IMR-90 (cell line): Measurements from ENCODE around the gene AKAP12. TPM values are rescaled to one million over a fixed set of nuclear protein-coding genes. Genes with fewer than 3 reads are reported as not detected.

Experiments
- ATAC-seq: fragments of 200-7000 bp; cut with Tn5 transposase; 2 replicates; pipeline ENCODE4 v1.9.1; 2020; ENCODE audit warnings: low read depth, mild to moderate bottlenecking, moderate library complexity
- BruUV-seq: library from RNA; stranded (reverse); fragments of 400-500 nt; replicated peaks from 2 replicates; lab custom pipeline; 2021; lab: Mats Ljungman, UMichigan
- CTCF ChIA-PET: fragments of 300-600 bp; formaldehyde crosslinking; extraction: SDS; loops from one replicate; lab custom pipeline; 2021; ENCODE audit warnings: antibody characterized with exemption; lab: Yijun Ruan, JAX
- POLR2A ChIA-PET: fragments of 300-600 bp; sonication (Branson Sonifier 250); formaldehyde crosslinking; loops from one replicate; lab custom pipeline; 2022; ENCODE audit warnings: antibody characterized with exemption; ENCODE audit not compliant: unreplicated experiment; lab: Charles Lee
- DNase-seq: peaks from one replicate; pipeline ENCODE4 v3.0.0; 2013
- H2AFZ ChIP-seq: replicated peaks from 2 replicates; pipeline ENCODE3; 2013; ENCODE audit warnings: low read length, mild to moderate bottlenecking; ENCODE audit not compliant: poor library complexity
- H2AK5ac ChIP-seq: 2 replicates; pipeline ENCODE4 v1.6.1; 2013; ENCODE audit warnings: low read depth, low read length, inconsistent platforms
- H2AK9ac ChIP-seq: replicated peaks from 2 replicates; pipeline ENCODE3; 2013; ENCODE audit warnings: mild to moderate bottlenecking, low read depth, low read length, moderate library complexity; ENCODE audit not compliant: poor library complexity
- H2BK120ac ChIP-seq: 2 replicates; pipeline ENCODE4 v1.6.1; 2013; ENCODE audit warnings: low read depth, low read length, inconsistent platforms
- H2BK15ac ChIP-seq: 3 replicates; pipeline ENCODE4 v1.6.1; 2013; ENCODE audit warnings: low read depth, low read length, inconsistent platforms
- H2BK20ac ChIP-seq: 2 replicates; pipeline ENCODE4 v1.6.1; 2013; ENCODE audit warnings: low read depth, mild to moderate bottlenecking, inconsistent platforms, low read length, moderate library complexity
- H2BK5ac ChIP-seq: 2 replicates; pipeline ENCODE4 v1.6.1; 2013; ENCODE audit warnings: mild to moderate bottlenecking, low read depth, low read length, inconsistent platforms; ENCODE audit not compliant: poor library complexity, severe bottlenecking
- H3K14ac ChIP-seq: replicated peaks from 2 replicates; pipeline ENCODE4 v1.6.1; 2013; ENCODE audit warnings: low read depth, low read length, inconsistent platforms
- H3K18ac ChIP-seq: 2 replicates; pipeline ENCODE4 v1.6.1; 2013; ENCODE audit warnings: low read depth, low read length, control low read depth
- H3K23ac ChIP-seq: 2 replicates; pipeline ENCODE4 v1.6.1; 2013; ENCODE audit warnings: low read depth, low read length, inconsistent platforms
- H3K27ac ChIP-seq: 2 replicates; pipeline ENCODE4 v1.5.1; 2013; ENCODE audit warnings: mild to moderate bottlenecking, control low read depth, low read length; ENCODE audit not compliant: insufficient read depth
- H3K27me3 ChIP-seq: 2 replicates; pipeline ENCODE4 v1.6.1; 2013; ENCODE audit warnings: low read length; ENCODE audit not compliant: control insufficient read depth, insufficient read depth
- H3K36me3 ChIP-seq: 2 replicates; pipeline ENCODE4 v1.6.1; 2013; ENCODE audit warnings: low read length, mixed read lengths; ENCODE audit not compliant: control insufficient read depth, insufficient read depth
- H3K4ac ChIP-seq: 2 replicates; pipeline ENCODE4 v1.6.1; 2013; ENCODE audit warnings: low read depth, low read length, inconsistent platforms
- H3K4me1 ChIP-seq: 2 replicates; pipeline ENCODE4 v1.6.1; 2013; ENCODE audit warnings: low read length, mixed read lengths; ENCODE audit not compliant: control insufficient read depth, insufficient read depth
- H3K4me2 ChIP-seq: 2 replicates; pipeline ENCODE4 v1.6.1; 2013; ENCODE audit warnings: low read depth, mild to moderate bottlenecking, control low read depth, low read length, moderate library complexity
- H3K4me3 ChIP-seq: 2 replicates; pipeline ENCODE4 v1.5.1; 2013; ENCODE audit warnings: low read depth, mild to moderate bottlenecking, control low read depth, low read length, moderate library complexity; ENCODE audit not compliant: insufficient read depth
- H3K56ac ChIP-seq: 2 replicates; pipeline ENCODE4 v1.6.1; 2013; ENCODE audit warnings: low read length, inconsistent platforms; ENCODE audit not compliant: insufficient read depth; ENCODE audit errors: extremely low read depth
- H3K79me1 ChIP-seq, 2 experiments: 2 replicates each; pipeline ENCODE4 v1.6.1; 2013; ENCODE audit warnings: low read length in 2 of 2, inconsistent platforms in 1 of 2, low read depth in 1 of 2
- H3K9ac ChIP-seq: 2 replicates; pipeline ENCODE4 v1.6.1; 2013; ENCODE audit warnings: low read depth, low read length, control low read depth
- H3K9me1 ChIP-seq: 2 replicates; pipeline ENCODE4 v1.6.1; 2013; ENCODE audit warnings: low read length, inconsistent platforms; ENCODE audit not compliant: insufficient read depth
- H3K9me3 ChIP-seq: 2 replicates; pipeline ENCODE4 v1.6.1; 2013; ENCODE audit warnings: low read length; ENCODE audit not compliant: control insufficient read depth, insufficient read depth
- H4K20me1 ChIP-seq: 2 replicates; pipeline ENCODE4 v1.6.1; 2013; ENCODE audit warnings: low read length, inconsistent platforms; ENCODE audit not compliant: insufficient read depth
- H4K5ac ChIP-seq: 2 replicates; pipeline ENCODE4 v1.6.1; 2013; ENCODE audit warnings: mild to moderate bottlenecking, low read depth, low read length, control low read depth
- H4K8ac ChIP-seq, 2 experiments: 2 replicates each; pipeline ENCODE4 v1.6.1; 2013; ENCODE audit warnings: low read depth in 2 of 2, low read length in 2 of 2, control low read depth in 1 of 2, inconsistent platforms in 1 of 2
- H4K91ac ChIP-seq: 2 replicates; pipeline ENCODE4 v1.6.1; 2013; ENCODE audit warnings: low read depth, low read length, inconsistent platforms; ENCODE audit not compliant: insufficient read depth
- CEBPB ChIP-seq: IDR thresholded peaks from 2 replicates; pipeline ENCODE4 v1.6.1; 2012; ENCODE audit warnings: low read depth, low read length, improper control_type of control experiment
- MAFK ChIP-seq: IDR thresholded peaks from 2 replicates; pipeline ENCODE4 v1.6.1; 2012; ENCODE audit warnings: low read depth, low read length, improper control_type of control experiment
- POLR2A ChIP-seq: IDR thresholded peaks from 2 replicates; pipeline ENCODE4 v1.6.1; 2012; ENCODE audit warnings: mild to moderate bottlenecking, low read depth, low read length
- RCOR1 ChIP-seq: IDR thresholded peaks from 2 replicates; pipeline ENCODE4 v1.6.1; 2012; ENCODE audit warnings: mild to moderate bottlenecking, low read length, improper control_type of control experiment; ENCODE audit not compliant: insufficient replicate concordance
- USF2 ChIP-seq: fragments of 150-350 bp; IDR thresholded peaks from 2 replicates; pipeline ENCODE4 v1.6.1; 2017; ENCODE audit warnings: mild to moderate bottlenecking, antibody characterized with exemption, low read length, low read depth
- WGBS, 2 experiments: methylation state at CpG; one replicate each; pipeline versions ENCODE4 v1.1.5 to v1.1.7; 2013; ENCODE audit warnings: missing lambda C conversion rate in 2 of 2; ENCODE audit not compliant: insufficient read length in 1 of 2; ENCODE audit errors: extremely low coverage in 2 of 2; 5-methylcytosine and 5-hydroxymethylcytosine counted together
- dilution Hi-C: fragments of 300-500 bp; cut with HindIII; formaldehyde crosslinking; loops from one replicate; pipeline ENCODE4 v1.14.3; 2018; ENCODE audit warnings: low sequenced_read_pairs; ENCODE audit not compliant: unreplicated experiment
- in situ Hi-C: fragments of 300-500 bp; cut with MboI; formaldehyde crosslinking; loops from 3 replicates; pipeline ENCODE4 v1.14.3; 2019; ENCODE audit warnings: low sequenced_read_pairs, inconsistent platforms, mixed read lengths
- intact Hi-C: fragments of 100-400 bp; cut with micrococcal nuclease; formaldehyde crosslinking; loops from 2 replicates; pipeline ENCODE4 v1.10.0; 2022
- polyA plus RNA-seq, 3 experiments: library from polyadenylated mRNA; depleted of rRNA; stranded (reverse); fragments of >200 nt; gene quantifications; 2 replicates each; pipeline ENCODE4 v1.2.3, GENCODE V29; 2012; ENCODE audit warnings: low replicate concordance in 1 of 3
- total RNA-seq: library from RNA; depleted of rRNA; stranded (reverse); fragments of >200 nt; gene quantifications from 2 replicates; pipeline ENCODE4 v1.2.3, GENCODE V29; 2012

The AKAP12 gene
- total and polyA plus RNA-seq, 2 of the 4 experiments (the other 2 are of a cell fraction) = 56.0 to 118 TPM

- WGBS, 2 experiments = no CpG with 5 or more reads among the region's 2 CpGs
- ATAC-seq = no peak
- H3K79me1 ChIP-seq = peaks cover 4 to 8% of the 10 kb centered on the region in 2 experiments
- no peak overlapping the region for H4K8ac ChIP-seq
- no peak overlapping the region for H2BK15ac ChIP-seq
- ChIA-PET CTCF (no interaction called here), POLR2A (no interaction called here)
- no peaks in the 10 kb centered on the region; the same call in 1 of the 2 replicates for H3K4me1 ChIP-seq
- H3K4me3 ChIP-seq = no peak overlapping the region
- DNase-seq = no peak
- H3K9me1 ChIP-seq = no peaks in the 10 kb centered on the region
- H3K9me3 ChIP-seq = no peaks in the 10 kb centered on the region
- H3K56ac ChIP-seq = no peak overlapping the region
- H2BK5ac ChIP-seq = no peak overlapping the region
- no peak overlapping the region for H3K4me2 ChIP-seq
- no peak overlapping the region for H2BK20ac ChIP-seq
- H3K9ac ChIP-seq = no peak overlapping the region
- H3K23ac ChIP-seq = no peak overlapping the region
- H2AFZ ChIP-seq = no peak overlapping the region
- intact Hi-C loops = no loop called here
- no peak overlapping the region for H4K5ac ChIP-seq
- no TSS peak for BruUV-seq
- in situ Hi-C loops = no loop called here
- dilution Hi-C loops = no loop called here
- H2BK120ac ChIP-seq = no peak overlapping the region
- H3K27me3 ChIP-seq = no peaks in the 10 kb centered on the region
- no peak overlapping the region for H2AK5ac ChIP-seq
- H3K27ac ChIP-seq = no peak overlapping the region
- TF ChIP-seq POLR2A (no peak), CEBPB (peak; percentile 85), MAFK (no peak), RCOR1 (no peak), USF2 (no peak)
- no peak overlapping the region for H3K18ac ChIP-seq
- H4K20me1 ChIP-seq = no peaks in the 10 kb centered on the region
- no peak overlapping the region for H3K4ac ChIP-seq
- H3K36me3 ChIP-seq = peaks cover 2% of the 10 kb centered on the region; the same call in 1 of the 2 replicates
- H3K14ac ChIP-seq = no peak overlapping the region
- no peak overlapping the region for H4K91ac ChIP-seq
- no peak overlapping the region for H2AK9ac ChIP-seq
These were observed 40.1 kb downstream of the AKAP12 start for GRCh38 chr6:151279891-151280290.
